GM18909 (cell line): ENCODE measurements around the gene GREB1.

Experiments used
- ATAC-seq: cut with Tn5 transposase; IDR thresholded peaks from one replicate; pipeline ENCODE4 v1.9.1; 2021; ENCODE audit warnings: mild to moderate bottlenecking; ENCODE audit not compliant: unreplicated experiment, poor library complexity

The GREB1 gene

GRCh38 chr2:11577101-11577883 lies 43.4 kb downstream of the GREB1 start:
- ATAC-seq: no peak

GRCh38 chr2:11578081-11578948 lies 44.5 kb downstream of the GREB1 start:
- ATAC-seq: no peak

GRCh38 chr2:11578986-11579774 lies 45.3 kb downstream of the GREB1 start:
- ATAC-seq: no peak

- no peak for ATAC-seq
Measured at GRCh38 chr2:11579867-11580659, 46.2 kb downstream of the GREB1 start.

GRCh38 chr2:11580697-11581096 lies 46.9 kb downstream of the GREB1 start:
- ATAC-seq: no peak

GRCh38 chr2:11581124-11581796 lies 47.4 kb downstream of the GREB1 start:
- ATAC-seq: no peak

GRCh38 chr2:11581797-11582611 lies 48.2 kb downstream of the GREB1 start:
- ATAC-seq: no peak

- ATAC-seq: no peak
Measured at GRCh38 chr2:11582612-11582861, 48.7 kb downstream of the GREB1 start.

- no peak for ATAC-seq
Measured at GRCh38 chr2:11582862-11583752, 49.3 kb downstream of the GREB1 start.

GRCh38 chr2:11583840-11584524 lies 50.1 kb downstream of the GREB1 start:
- ATAC-seq: peak; percentile 79

GRCh38 chr2:11584525-11585056 lies 50.7 kb downstream of the GREB1 start:
- ATAC-seq: no peak

GRCh38 chr2:11585071-11585470 lies 51.2 kb downstream of the GREB1 start:
- no peak for ATAC-seq

GRCh38 chr2:11588228-11589110 lies 54.6 kb downstream of the GREB1 start:
- ATAC-seq: no peak

GRCh38 chr2:11589316-11589940 lies 55.6 kb downstream of the GREB1 start:
- no peak for ATAC-seq

GRCh38 chr2:11590193-11590592 lies 56.3 kb downstream of the GREB1 start:
- no peak for ATAC-seq

- ATAC-seq: no peak
Measured at GRCh38 chr2:11591091-11591490, 57.2 kb downstream of the GREB1 start.
